ENCODE measurements around the gene IL18.

- no peak for TF ChIP-seq CTCF (IDR thresholded peaks at IDR 0.05; ENCODE audit: insufficient read depth, low read length, poor library complexity, severe bottlenecking)
- TF ChIP-seq EZH2phosphoT487 (conservative IDR thresholded peaks at IDR 0.05; ENCODE audit: low read length) = no peak
Measured at GRCh38 chr11:112096194-112096593, 67.7 kb downstream of the IL18 start.
